GM12891 (cell line): ENCODE results near the gene MARVELD3.

Experiments
- PAX5 ChIP-seq: IDR thresholded peaks from 2 replicates; pipeline ENCODE4 v1.6.1; 2011; ENCODE audit warnings: low read length, moderate library complexity, mild to moderate bottlenecking; ENCODE audit not compliant: insufficient read depth, severe bottlenecking
- POLR2A ChIP-seq: IDR thresholded peaks from 2 replicates; pipeline ENCODE4 v1.6.1; 2011; ENCODE audit warnings: low read depth, low read length, control low read depth
- POLR2AphosphoS5 ChIP-seq: IDR thresholded peaks from 2 replicates; pipeline ENCODE4 v1.6.1; 2011; ENCODE audit warnings: low read depth, low read length, control low read depth
- SPI1 ChIP-seq: IDR thresholded peaks from 2 replicates; pipeline ENCODE4 v1.6.1; 2011; ENCODE audit warnings: low read depth, low read length, control low read depth

DNA sequence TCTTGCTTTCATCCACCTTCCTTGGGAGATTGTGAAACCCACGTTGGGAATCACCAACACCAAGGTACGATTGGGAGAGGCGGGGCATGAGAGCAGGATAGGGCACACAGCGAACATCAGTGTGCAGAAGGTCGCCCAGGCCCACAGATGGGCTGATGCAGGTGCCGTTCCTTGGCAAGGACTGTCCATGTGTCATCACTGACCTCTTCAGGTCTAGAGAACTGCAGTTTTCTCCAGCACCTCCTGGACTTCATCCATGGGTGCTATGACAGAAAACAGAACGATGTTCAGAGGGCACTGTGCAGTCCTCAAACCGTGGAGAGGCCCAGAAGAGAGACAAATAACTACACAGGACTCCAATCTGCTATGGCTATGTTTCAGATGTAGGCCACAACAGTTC is 25.2 kb upstream of the MARVELD3 start:
- no peak for TF ChIP-seq POLR2A
- TF ChIP-seq POLR2AphosphoS5 = no peak
- TF ChIP-seq SPI1 = no peak
- no peak for TF ChIP-seq PAX5
